MM.1S (cell line): ENCODE measurements around the gene MATK.

Experiments
- CTCF ChIP-seq: fragments of 300-600 bp; sonication (generic); IDR thresholded peaks from 2 replicates; pipeline ENCODE4 v1.5.1; 2016; ENCODE audit warnings: antibody characterized with exemption, low read length, mixed read lengths
- EZH2 ChIP-seq: fragments of 300-600 bp; sonication (generic); optimal IDR thresholded peaks from 2 replicates; pipeline ENCODE3; 2017; ENCODE audit warnings: low read depth, mild to moderate bottlenecking, antibody characterized with exemption, low read length, mixed read lengths
- EZH2phosphoT487 ChIP-seq: fragments of 300-600 bp; sonication (generic); IDR thresholded peaks from 2 replicates; pipeline ENCODE4 v1.6.1; 2018; ENCODE audit warnings: antibody characterized with exemption, low read length

GRCh38 chr19:3803986-3804385 lies 17.8 kb upstream of the MATK start:
- no peak for TF ChIP-seq CTCF
- TF ChIP-seq EZH2phosphoT487: no peak
- no peak for TF ChIP-seq EZH2
